UCSD-AML1 (cell line): Measurements from ENCODE around the gene ACOT8.
"Not testable (repeated sequence)": the region's sequence is repeated elsewhere in the genome, so short reads cannot be mapped to it uniquely, and the experiment has no call there.

Source experiments
- DNase-seq: peaks from one replicate; lab custom pipeline; 2025; ENCODE audit not compliant: unreplicated experiment; lab: John Stamatoyannopoulos, UW

Gene ACOT8

GRCh38 chr20:45829673-45830106, 27.5 kb downstream of the ACOT8 start:
- DNase-seq: not testable (repeated sequence)

- no peak for DNase-seq
Measured at GRCh38 chr20:45828589-45828988, 28.6 kb downstream of the ACOT8 start.

DNA sequence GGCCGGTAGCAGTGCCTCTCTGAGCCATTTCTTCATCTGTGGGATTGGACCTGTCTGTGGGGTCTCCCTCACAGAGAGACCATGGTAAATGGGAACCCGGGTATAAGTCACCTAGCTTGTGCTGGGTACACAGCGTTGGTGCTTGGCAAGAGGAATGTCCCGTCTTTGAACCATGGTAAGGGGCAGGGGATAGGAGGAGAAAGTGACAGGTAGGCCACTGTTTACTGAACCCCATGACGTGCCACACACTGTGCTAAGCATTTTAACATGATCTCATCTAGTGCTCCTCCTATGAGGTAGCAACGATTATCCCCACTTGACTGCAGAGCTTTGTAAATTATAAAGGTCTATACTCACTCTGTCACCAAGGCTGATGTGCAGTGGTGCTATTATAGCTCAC, 29.5 kb downstream of the ACOT8 start:
- no peak for DNase-seq

DNA sequence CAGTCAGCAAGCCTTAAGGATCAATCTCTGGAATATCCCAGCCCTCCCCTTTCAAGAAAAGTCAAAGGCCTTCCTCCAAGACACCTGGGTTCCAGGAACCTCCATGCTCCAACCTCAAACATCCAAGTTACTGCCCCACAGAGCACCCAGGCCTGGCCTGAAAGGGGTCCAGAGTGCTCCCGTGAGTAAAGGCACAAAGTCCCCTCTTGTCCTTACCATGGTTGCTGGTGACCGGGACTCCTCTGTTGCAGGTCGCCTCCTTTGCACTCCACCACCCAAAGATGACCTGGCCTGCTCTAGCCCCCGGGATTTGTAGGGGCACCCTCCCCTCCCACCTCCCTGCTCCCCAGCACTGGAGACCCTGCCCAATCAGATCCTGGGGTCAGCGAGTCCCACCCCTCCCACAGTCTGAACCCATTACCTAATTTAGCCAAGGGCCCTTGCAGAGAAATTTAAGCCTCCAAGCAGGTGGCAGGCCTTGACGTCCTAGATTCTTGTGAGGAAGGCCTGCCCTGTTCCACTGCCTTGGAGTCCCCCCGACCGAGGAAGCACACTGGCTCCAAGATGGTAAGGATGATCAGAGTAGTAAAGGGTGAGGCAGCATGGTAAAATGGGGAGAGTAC, 30.1 kb downstream of the ACOT8 start, which contains the start of gene TNNC2:
TNNC2 (minus strand) TSS at position 283 of the 623 bp plus-strand sequence; CDS start at position 219, 64 bp downstream.
- no peak for DNase-seq

- no peak for DNase-seq
Measured at GRCh38 chr20:45826381-45827019, 30.7 kb downstream of the ACOT8 start.

DNA sequence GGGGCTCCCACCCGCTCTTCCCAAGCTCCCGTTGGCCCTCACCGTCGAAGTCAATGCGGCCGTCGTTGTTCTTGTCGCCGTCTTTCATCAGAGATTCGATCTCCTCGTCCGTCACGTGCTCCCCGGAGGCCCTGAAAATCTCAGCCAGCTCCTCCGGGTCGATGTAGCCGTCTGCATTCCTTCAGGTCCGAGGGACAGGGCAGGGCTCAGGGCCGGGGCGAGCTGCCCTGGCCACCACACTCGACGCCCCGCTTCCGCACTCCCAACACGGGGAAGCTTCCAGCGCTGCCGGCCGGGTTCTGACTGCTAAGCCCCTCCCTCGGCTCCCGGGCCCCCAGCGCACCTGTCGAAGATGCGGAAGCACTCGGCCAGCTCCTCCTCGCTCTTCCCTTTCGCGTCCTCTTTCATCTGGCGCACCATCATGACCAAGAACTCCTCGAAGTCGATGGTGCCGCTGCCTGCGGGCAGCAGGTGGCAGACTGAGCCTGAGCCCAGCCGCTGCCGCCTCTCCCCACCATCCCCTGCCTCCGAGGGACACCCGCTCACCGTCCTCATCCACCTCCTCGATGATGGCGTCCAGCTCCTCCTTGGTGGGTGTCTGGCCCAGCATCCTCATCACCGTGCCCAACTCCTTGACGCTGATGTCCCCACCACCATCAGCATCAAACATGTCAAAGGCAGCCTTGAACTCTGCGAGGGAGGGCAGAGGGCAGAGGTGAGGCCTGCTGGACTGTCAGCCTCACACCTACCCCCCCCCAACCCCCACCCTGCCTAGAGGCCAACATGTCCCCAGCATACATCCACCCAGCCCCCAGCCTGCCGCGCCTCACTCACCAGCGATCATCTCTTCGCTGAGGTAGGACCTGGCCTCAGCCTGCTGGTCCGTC, 33.0 kb downstream of the ACOT8 start:
- no peak for DNase-seq

GRCh38 chr20:45822857-45823256, 34.3 kb downstream of the ACOT8 start:
- no peak for DNase-seq

- DNase-seq: no peak
Measured at GRCh38 chr20:45821947-45822346, 35.2 kb downstream of the ACOT8 start.

- DNase-seq: no peak
Measured at GRCh38 chr20:45819466-45819865, 37.7 kb downstream of the ACOT8 start.

- DNase-seq: no peak
Measured at GRCh38 chr20:45818239-45818638, 39.0 kb downstream of the ACOT8 start.

GRCh38 chr20:45817376-45818194, 39.6 kb downstream of the ACOT8 start:
- no peak for DNase-seq

DNA sequence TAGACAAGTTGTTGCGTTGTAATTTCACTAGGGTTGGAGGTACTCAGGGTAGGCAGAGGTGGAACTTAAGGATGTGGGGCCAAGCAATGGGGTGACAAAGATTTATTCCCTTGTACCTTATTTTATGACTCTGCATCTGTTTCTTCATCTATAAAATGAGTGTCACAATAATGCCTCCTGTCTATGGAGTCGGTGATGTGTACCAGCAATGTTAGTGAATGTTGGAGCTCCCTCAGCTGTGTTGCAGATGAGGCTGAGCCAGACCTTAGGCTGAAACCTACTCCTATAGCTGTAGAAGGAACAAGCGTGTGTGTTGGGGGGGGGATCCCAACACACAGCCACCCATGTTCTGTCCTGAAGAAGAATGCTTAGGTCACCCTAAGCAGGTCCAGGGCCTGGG, 40.2 kb downstream of the ACOT8 start:
- no peak for DNase-seq

DNA sequence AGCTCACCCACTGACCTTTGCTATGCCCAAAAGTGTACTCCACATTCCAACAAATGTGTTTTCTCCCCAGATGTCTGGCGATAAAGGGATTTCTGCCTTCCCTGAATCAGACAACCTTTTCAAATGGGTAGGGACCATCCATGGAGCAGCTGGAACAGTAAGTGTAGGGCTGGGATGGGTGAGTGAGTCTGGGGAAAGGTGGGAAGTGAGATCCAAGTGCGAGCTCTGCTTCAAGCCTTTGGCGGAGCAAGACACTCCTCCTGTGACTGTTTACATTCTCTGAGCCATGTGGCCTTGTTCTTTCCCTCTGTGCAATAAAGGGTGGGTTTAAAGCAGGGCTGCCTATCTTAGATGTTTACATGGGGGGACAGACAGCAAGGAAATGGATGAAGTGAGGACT, 42.9 kb downstream of the ACOT8 start:
- DNase-seq: no peak

DNA sequence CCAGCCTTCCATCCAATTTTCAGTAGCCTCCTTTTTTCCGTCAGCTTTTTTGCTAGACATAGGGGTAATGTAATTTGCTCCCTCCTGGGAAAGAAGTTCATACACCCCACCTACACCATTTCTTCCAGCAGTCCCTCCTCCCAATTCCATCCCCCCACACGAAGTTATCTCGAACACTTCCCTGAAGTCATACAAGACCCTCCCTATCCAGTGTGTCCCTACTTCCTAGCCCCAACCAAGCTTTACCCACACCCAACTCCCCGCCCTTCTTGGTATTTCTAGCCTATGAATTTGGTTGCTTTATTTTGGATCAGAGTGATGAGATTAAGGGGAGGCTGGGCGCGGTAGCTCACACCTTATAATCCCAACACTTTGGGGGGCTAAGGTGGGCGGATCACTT, 43.7 kb downstream of the ACOT8 start:
- no peak for DNase-seq

- DNase-seq: no peak
Measured at GRCh38 chr20:45813006-45813340, 44.2 kb downstream of the ACOT8 start.

GRCh38 chr20:45812157-45813005, 44.8 kb downstream of the ACOT8 start, which contains the start of gene UBE2C:
Gene UBE2C (plus strand): TSS chr20:45812644. CDS start chr20:45812696, 52 bp downstream.
- peak; percentile 90 for DNase-seq

DNA sequence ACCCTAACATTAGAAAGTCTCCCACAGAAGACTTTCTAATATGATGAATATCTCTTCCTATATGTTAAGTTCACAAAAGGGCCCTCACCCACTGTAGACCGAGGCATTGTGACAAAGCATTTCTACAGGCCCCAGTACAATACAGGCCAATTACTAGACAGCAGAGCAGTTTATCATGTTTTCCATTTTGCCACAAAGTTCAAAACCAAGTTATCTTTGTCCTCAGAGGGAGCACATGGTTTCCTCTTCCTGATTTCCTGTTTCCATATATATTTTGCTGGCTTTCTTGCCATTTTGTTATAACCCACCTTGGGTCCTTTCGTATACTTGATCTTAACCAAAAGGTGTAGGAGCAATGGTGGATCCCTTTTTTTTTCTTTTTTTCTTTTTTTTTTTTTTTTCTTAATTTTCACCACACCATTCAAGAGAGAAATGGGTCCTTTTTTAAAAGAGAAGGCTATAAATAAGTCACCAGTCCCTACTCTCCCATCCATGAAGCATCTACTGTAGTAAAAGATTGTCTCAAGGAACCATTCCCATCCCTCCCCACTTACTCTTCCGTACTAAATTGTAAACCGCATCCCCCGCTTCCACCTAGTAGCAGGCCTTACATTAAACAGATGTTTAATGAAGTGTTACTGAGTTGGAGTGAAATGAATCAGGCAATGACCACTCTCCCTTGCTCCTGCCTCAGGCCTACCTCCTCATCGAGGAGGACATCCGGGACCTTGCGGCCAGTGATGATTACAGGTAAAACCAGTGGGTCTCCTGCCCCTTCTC, 46.8 kb downstream of the ACOT8 start:
- DNase-seq: no peak

- DNase-seq: no peak
Measured at GRCh38 chr20:45801851-45802250, 55.3 kb downstream of the ACOT8 start.

DNA sequence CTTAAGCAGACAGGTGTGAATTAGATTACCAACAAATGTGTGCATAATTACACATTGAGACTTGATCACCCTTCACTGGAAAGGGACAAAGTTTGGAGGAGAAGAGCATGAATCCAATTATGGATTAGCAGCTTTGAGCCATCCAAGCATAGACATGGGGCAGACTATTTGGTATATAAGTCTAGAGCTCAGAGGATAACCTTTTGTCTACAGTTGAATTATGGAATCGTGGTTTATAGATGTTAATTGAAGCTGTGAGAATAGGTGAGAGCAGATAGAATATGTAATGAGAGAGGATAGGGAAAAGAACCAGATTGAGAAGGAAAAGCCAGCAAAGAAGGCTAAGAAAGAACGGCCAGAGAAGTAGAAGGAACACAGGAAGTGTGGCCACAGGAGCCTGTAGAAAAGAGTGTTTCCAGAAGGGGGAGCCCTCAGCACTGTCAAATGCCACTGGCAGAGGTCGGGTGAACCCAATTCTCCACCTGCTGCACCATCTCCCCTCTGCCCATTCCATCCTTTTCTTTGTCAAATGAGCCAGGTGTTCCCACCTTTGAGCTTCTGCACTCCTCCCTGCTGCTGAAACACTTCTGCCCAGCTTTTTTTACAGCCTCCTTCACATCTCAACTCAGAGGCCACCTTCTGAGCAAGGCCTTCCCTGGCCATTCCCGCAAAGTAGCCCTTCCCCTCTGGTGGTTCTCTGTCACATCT, 58.1 kb downstream of the ACOT8 start:
- DNase-seq: peak; percentile 63
